ENCODE measurements around the gene TMEM98.

DNA sequence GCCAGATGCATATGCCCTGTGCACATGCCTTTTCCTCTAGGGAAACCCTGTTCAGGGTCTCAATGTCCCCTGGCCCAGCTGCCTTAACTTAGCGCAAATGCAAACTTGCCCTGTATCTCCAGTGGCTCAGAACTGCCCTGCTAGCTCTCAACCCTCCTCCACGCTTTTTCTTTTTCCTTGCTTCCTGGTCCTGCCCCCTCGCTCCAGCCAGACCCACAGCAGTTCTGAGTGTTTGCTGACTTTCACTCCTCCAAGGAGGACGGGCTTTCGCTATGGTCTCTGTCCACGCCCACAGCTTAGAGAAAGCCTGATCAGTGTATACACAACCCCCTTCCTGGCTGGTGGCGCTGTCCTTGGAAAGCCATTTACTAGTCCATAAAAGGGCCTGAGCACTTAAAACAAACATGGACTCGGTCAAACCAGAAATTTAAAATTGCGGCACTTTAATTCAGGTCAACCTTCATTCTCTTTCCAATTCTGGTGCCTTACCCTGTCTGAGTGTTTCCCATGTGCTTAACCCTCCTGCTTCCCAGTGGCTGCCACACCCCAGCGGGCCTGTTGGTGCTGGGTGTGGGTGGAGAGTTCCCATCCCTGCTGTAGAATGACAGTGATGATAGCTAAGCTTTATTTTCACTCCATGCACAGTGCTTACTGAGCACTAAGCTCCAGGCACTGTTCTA, 15.6 kb upstream of the TMEM98 start:
- TF ChIP-seq, protein P1, sequence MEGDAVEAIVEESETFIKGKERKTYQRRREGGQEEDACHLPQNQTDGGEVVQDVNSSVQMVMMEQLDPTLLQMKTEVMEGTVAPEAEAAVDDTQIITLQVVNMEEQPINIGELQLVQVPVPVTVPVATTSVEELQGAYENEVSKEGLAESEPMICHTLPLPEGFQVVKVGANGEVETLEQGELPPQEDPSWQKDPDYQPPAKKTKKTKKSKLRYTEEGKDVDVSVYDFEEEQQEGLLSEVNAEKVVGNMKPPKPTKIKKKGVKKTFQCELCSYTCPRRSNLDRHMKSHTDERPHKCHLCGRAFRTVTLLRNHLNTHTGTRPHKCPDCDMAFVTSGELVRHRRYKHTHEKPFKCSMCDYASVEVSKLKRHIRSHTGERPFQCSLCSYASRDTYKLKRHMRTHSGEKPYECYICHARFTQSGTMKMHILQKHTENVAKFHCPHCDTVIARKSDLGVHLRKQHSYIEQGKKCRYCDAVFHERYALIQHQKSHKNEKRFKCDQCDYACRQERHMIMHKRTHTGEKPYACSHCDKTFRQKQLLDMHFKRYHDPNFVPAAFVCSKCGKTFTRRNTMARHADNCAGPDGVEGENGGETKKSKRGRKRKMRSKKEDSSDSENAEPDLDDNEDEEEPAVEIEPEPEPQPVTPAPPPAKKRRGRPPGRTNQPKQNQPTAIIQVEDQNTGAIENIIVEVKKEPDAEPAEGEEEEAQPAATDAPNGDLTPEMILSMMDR (IDR thresholded peaks at IDR 0.05) = no peak
- TF ChIP-seq EP300 (IDR thresholded peaks at IDR 0.05) (no peak), POLR2A (IDR thresholded peaks at IDR 0.05) (peak in 1 of 2 donors; percentile 7)

Data from sigmoid colon (tissue), 4 donors.